Daoy (cell line): ENCODE results near the gene METTL26. TPM values are rescaled to one million over a fixed set of nuclear protein-coding genes. Genes with fewer than 3 reads are reported as not detected.

Source experiments
- DNase-seq: peaks from one replicate; pipeline ENCODE4 v3.0.0-alpha.2; 2015; ENCODE audit warnings: low read depth
- total RNA-seq: library from RNA; depleted of rRNA; stranded (reverse); fragments of >200 nt; shearing (Covaris generic); gene quantifications from 2 replicates; pipeline ENCODE4 v1.2.3, GENCODE V29; 2014; rRNA removed

Gene METTL26
- 82.5 and 97.6 TPM in 2 replicates for total RNA-seq

GRCh38 chr16:636206-637080 is at the start of gene METTL26:
Gene METTL26, minus strand, starts transcription at chr16:636305. Its CDS starts 15 bp downstream, at chr16:636290.
- peak; percentile 94 for DNase-seq

GRCh38 chr16:684961-685696 is 49.0 kb upstream of the METTL26 start:
- no peak for DNase-seq

GRCh38 chr16:684071-684794 is 48.1 kb upstream of the METTL26 start, which contains the start of gene JMJD8:
Gene JMJD8, minus strand, starts transcription at chr16:684334. Its CDS starts 15 bp downstream, at chr16:684319.
- DNase-seq: peak; percentile 96

- DNase-seq: no peak
Measured at GRCh38 chr16:683396-684070, 47.4 kb upstream of the METTL26 start.

- DNase-seq: no peak
Measured at GRCh38 chr16:682493-683395, 46.6 kb upstream of the METTL26 start.

- no peak for DNase-seq
Measured at GRCh38 chr16:681746-682427, 45.8 kb upstream of the METTL26 start.

GRCh38 chr16:680967-681745 is 45.1 kb upstream of the METTL26 start:
- DNase-seq: peak; percentile 59

GRCh38 chr16:680625-680945 is 44.5 kb upstream of the METTL26 start:
- no peak for DNase-seq

GRCh38 chr16:679814-680624 is 43.9 kb upstream of the METTL26 start, which contains the start of gene STUB1:
Gene STUB1, plus strand, starts transcription at chr16:680410. Its CDS starts 116 bp downstream, at chr16:680526.
- DNase-seq: peak; percentile 87

GRCh38 chr16:678858-679813 is 43.0 kb upstream of the METTL26 start:
- peak; percentile 76 for DNase-seq

GRCh38 chr16:678209-678857 is 42.2 kb upstream of the METTL26 start:
- no peak for DNase-seq

GRCh38 chr16:677316-678190 is 41.4 kb upstream of the METTL26 start:
- DNase-seq: no peak

GRCh38 chr16:676913-677312 is 40.8 kb upstream of the METTL26 start:
- DNase-seq: no peak

- no peak for DNase-seq
Measured at GRCh38 chr16:676565-676902, 40.4 kb upstream of the METTL26 start.

- no peak for DNase-seq
Measured at GRCh38 chr16:675884-676564, 39.9 kb upstream of the METTL26 start.
